CD4-positive, alpha-beta T cell (primary cell): ENCODE data around the gene PRKCA. TPM values are rescaled to one million over a fixed set of nuclear protein-coding genes. Genes with fewer than 3 reads are reported as not detected.
"Not testable (repeated sequence)": the region's sequence is repeated elsewhere in the genome, so short reads cannot be mapped to it uniquely, and the experiment has no call there.

ENCODE experiments used
- ATAC-seq: fragments of 200-7000 bp; cut with Tn5 transposase; one replicate; pipeline ENCODE4 v1.10.0; 2022; ENCODE audit warnings: mild to moderate bottlenecking; ENCODE audit not compliant: poor library complexity
- CTCF ChIA-PET: fragments of 350-600 bp; sonication (Branson Sonifier 250); formaldehyde crosslinking; loops from one replicate; lab custom pipeline; 2021; ENCODE audit warnings: antibody characterized with exemption, inconsistent platforms; lab: Charles Lee
- POLR2A ChIA-PET: fragments of 350-600 bp; sonication (Branson Sonifier 250); formaldehyde crosslinking; loops from one replicate; lab custom pipeline; 2021; ENCODE audit warnings: antibody characterized with exemption, inconsistent platforms; lab: Charles Lee
- DNase-seq, 14 experiments: peaks; one replicate each; pipeline ENCODE4 v3.0.0-alpha.2; 2013 to 2020; ENCODE audit warnings: mixed read lengths in 2 of 14
- H3K27ac ChIP-seq, 2 donors: one replicate each; pipeline versions ENCODE4 v1.5.1 to v1.7.0; 2013; ENCODE audit warnings: low read length in 2 of 2, low read depth in 1 of 2, mild to moderate bottlenecking in 1 of 2
- H3K27me3 ChIP-seq, 2 experiments: 1 replicate in 1 of 2; 2 replicates in 1 of 2; pipeline versions ENCODE4 v1.6.1 to v1.7.0; 2013; ENCODE audit warnings: low read length in 2 of 2, control low read depth in 1 of 2, mild to moderate bottlenecking in 1 of 2, moderate library complexity in 1 of 2; ENCODE audit not compliant: insufficient read depth in 2 of 2, control insufficient read depth in 1 of 2
- H3K36me3 ChIP-seq: one replicate; pipeline ENCODE4 v1.6.1; 2013; ENCODE audit warnings: low read length, control low read depth; ENCODE audit not compliant: insufficient read depth
- H3K4me1 ChIP-seq: one replicate; pipeline ENCODE4 v1.6.1; 2013; ENCODE audit warnings: low read length, control low read depth; ENCODE audit not compliant: insufficient read depth
- H3K4me3 ChIP-seq: one replicate; pipeline ENCODE4 v1.5.1; 2013; ENCODE audit warnings: mild to moderate bottlenecking, low read length, moderate library complexity
- H3K9me3 ChIP-seq, 2 experiments: 1 replicate in 1 of 2; 2 replicates in 1 of 2; pipeline versions ENCODE4 v1.6.1 to v1.7.0; 2013; ENCODE audit warnings: low read length in 2 of 2, mild to moderate bottlenecking in 2 of 2, control low read depth in 1 of 2, moderate library complexity in 1 of 2; ENCODE audit not compliant: control insufficient read depth in 1 of 2, insufficient read depth in 1 of 2
- H3K27ac Mint-ChIP-seq: one replicate; pipeline ENCODE4 v1.8.0; 2020; ENCODE audit warnings: mixed read lengths
- H3K27me3 Mint-ChIP-seq: one replicate; pipeline ENCODE4 v1.8.0; 2021; ENCODE audit warnings: mixed read lengths
- H3K36me3 Mint-ChIP-seq: one replicate; pipeline ENCODE4 v1.8.0; 2021; ENCODE audit warnings: low read depth, mixed read lengths
- H3K4me1 Mint-ChIP-seq: one replicate; pipeline ENCODE4 v1.8.0; 2021; ENCODE audit warnings: low read depth, mixed read lengths
- H3K4me3 Mint-ChIP-seq: one replicate; pipeline ENCODE4 v1.8.0; 2020; ENCODE audit warnings: mild to moderate bottlenecking, mixed read lengths
- H3K9me3 Mint-ChIP-seq: one replicate; pipeline ENCODE4 v1.8.0; 2020; ENCODE audit warnings: mixed read lengths
- CTCF ChIP-seq: fragments of 200-600 bp; IDR thresholded peaks from one replicate; pipeline ENCODE4 v1.8.0; 2022; ENCODE audit warnings: antibody characterized with exemption, mild to moderate bottlenecking
- intact Hi-C, 2 experiments: fragments of 100-400 bp; cut with DNase I in 1 of 2; cut with micrococcal nuclease in 1 of 2; formaldehyde crosslinking; loops; one replicate each; pipeline versions ENCODE4 v1.15.1 to v1.9.0; 2023 to 2025; cut with DNase I, micrococcal nuclease
- total RNA-seq, 174 experiments: library from RNA in 2 of 174; stranded (reverse) in 2 of 174; gene quantifications; one replicate each; pipeline ENCODE4 v1.2.3 and lab custom pipeline; 2021 to 2026

PRKCA gene
- total RNA-seq, 2 experiments from 2014 or later, result 84.8 to 88.6 TPM

GRCh38 chr17:66455060-66455459 lies 152.6 kb downstream of the PRKCA start:
- H3K4me3 ChIP-seq, result no peak overlapping the region
- Mint-ChIP-seq H3K9me3 (no peaks in the 10 kb centered on the region), H3K27ac (no peak overlapping the region), H3K4me3 (no peak overlapping the region), H3K27me3 (no peaks in the 10 kb centered on the region), H3K36me3 (peaks cover 59% of the 10 kb centered on the region), H3K4me1 (peaks cover 64% of the 10 kb centered on the region)
- H3K4me1 ChIP-seq, result peaks cover 2% of the 10 kb centered on the region
- H3K27ac ChIP-seq, result no peak overlapping the region
- TF ChIP-seq CTCF, result no peak
- peaks cover 3% of the 10 kb centered on the region for H3K36me3 ChIP-seq
- ChIA-PET CTCF (no interaction called here), POLR2A (no interaction called here)
- ATAC-seq (no peak), DNase-seq (no peak)
- no peaks in the 10 kb centered on the region for H3K9me3 ChIP-seq
- H3K27me3 ChIP-seq, result no peaks in the 10 kb centered on the region
- intact Hi-C loops, result no loop called here

GRCh38 chr17:66457499-66457898 lies 155.1 kb downstream of the PRKCA start:
- H3K4me3 Mint-ChIP-seq, intact Hi-C loops, H3K4me3 ChIP-seq, H3K27me3 ChIP-seq, ATAC-seq, DNase-seq, H3K4me1 ChIP-seq, H3K27ac ChIP-seq, H3K9me3 ChIP-seq, H3K27ac Mint-ChIP-seq, POLR2A ChIA-PET, H3K27me3 Mint-ChIP-seq, H3K36me3 ChIP-seq, H3K9me3 Mint-ChIP-seq: not testable (repeated sequence)
- Mint-ChIP-seq H3K4me1 (peaks cover 55% of the 10 kb centered on the region), H3K36me3 (peaks cover 57% of the 10 kb centered on the region)
- CTCF ChIA-PET, result interaction anchor here (0.7 kb wide), 1 partner anchor 25 kb away, joined by 3 read pairs; no protein-coding TSS in a partner anchor

GRCh38 chr17:66458782-66459181 lies 156.4 kb downstream of the PRKCA start:
- Mint-ChIP-seq H3K27ac (no peak overlapping the region), H3K36me3 (peaks cover 54% of the 10 kb centered on the region), H3K27me3 (no peaks in the 10 kb centered on the region), H3K4me3 (no peak overlapping the region), H3K4me1 (peaks cover 58% of the 10 kb centered on the region), H3K9me3 (no peaks in the 10 kb centered on the region)
- Histone ChIP-seq H3K27me3 (no peaks in the 10 kb centered on the region), H3K9me3 (no peaks in the 10 kb centered on the region), H3K4me3 (no peak overlapping the region), H3K36me3 (peaks cover 3% of the 10 kb centered on the region), H3K27ac (no peak overlapping the region), H3K4me1 (peaks cover 10% of the 10 kb centered on the region)
- no peak for DNase-seq
- ChIA-PET POLR2A (no interaction called here), CTCF (no interaction called here)
- no peak for ATAC-seq
- intact Hi-C loops, result no loop called here
- no peak for TF ChIP-seq CTCF

- Mint-ChIP-seq H3K36me3 (peaks cover 46% of the 10 kb centered on the region), H3K27me3 (no peaks in the 10 kb centered on the region)
- no peak for ATAC-seq
Measured at GRCh38 chr17:66459811-66460270, 157.4 kb downstream of the PRKCA start.

More at GRCh38 chr17:66459811-66460270, 157.4 kb downstream of the PRKCA start:
- ChIA-PET CTCF (no interaction called here), POLR2A (interaction anchor here (0.7 kb wide), 1 partner anchor 270 kb away, joined by 3 read pairs; no protein-coding TSS in a partner anchor)
- no peak overlapping the region for H3K27ac Mint-ChIP-seq
- peak in 2 of 14 experiments; percentile 51 to 60 for DNase-seq
- intact Hi-C loops, result no loop called here
- Histone ChIP-seq H3K4me1 (peaks cover 10% of the 10 kb centered on the region), H3K36me3 (peaks cover 3% of the 10 kb centered on the region), H3K9me3 (no peaks in the 10 kb centered on the region), H3K4me3 (no peak overlapping the region), H3K27ac (no peak overlapping the region), H3K27me3 (no peaks in the 10 kb centered on the region)
- no peak overlapping the region for H3K4me3 Mint-ChIP-seq
- peaks cover 58% of the 10 kb centered on the region for H3K4me1 Mint-ChIP-seq
- H3K9me3 Mint-ChIP-seq, result no peaks in the 10 kb centered on the region
- no peak for TF ChIP-seq CTCF
